T-helper 22 cell (primary cell): ENCODE measurements around the gene TEX264.
"Not testable (repeated sequence)": the region's sequence is repeated elsewhere in the genome, so short reads cannot be mapped to it uniquely, and the experiment has no call there.

Experiments
- DNase-seq: peaks from one replicate; pipeline ENCODE4 v3.0.0-alpha.2; 2020; ENCODE audit warnings: low read depth

The TEX264 gene

GRCh38 chr3:51716805-51717204, 45.8 kb downstream of the TEX264 start:
- no peak for DNase-seq

GRCh38 chr3:51717446-51717845, 46.4 kb downstream of the TEX264 start:
- DNase-seq, result no peak

- no peak for DNase-seq
Observed at GRCh38 chr3:51717947-51718346, 46.9 kb downstream of the TEX264 start.

GRCh38 chr3:51718547-51719409, 47.7 kb downstream of the TEX264 start:
- no peak for DNase-seq

- no peak for DNase-seq
Observed at GRCh38 chr3:51719410-51720025, 48.5 kb downstream of the TEX264 start.

- DNase-seq, result no peak
Observed at GRCh38 chr3:51720292-51721061, 49.4 kb downstream of the TEX264 start.

GRCh38 chr3:51721062-51721745, 50.2 kb downstream of the TEX264 start:
- DNase-seq, result no peak

- no peak for DNase-seq
Observed at GRCh38 chr3:51722362-51722761, 51.3 kb downstream of the TEX264 start.

- no peak for DNase-seq
Observed at GRCh38 chr3:51727500-51727899, 56.4 kb downstream of the TEX264 start.

GRCh38 chr3:51729042-51729633, 58.1 kb downstream of the TEX264 start:
- no peak for DNase-seq

GRCh38 chr3:51733859-51734571, 63.0 kb downstream of the TEX264 start:
- DNase-seq, result no peak

GRCh38 chr3:51734572-51734907, 63.5 kb downstream of the TEX264 start:
- no peak for DNase-seq

GRCh38 chr3:51735039-51735438, 64.0 kb downstream of the TEX264 start:
- DNase-seq, result no peak

- no peak for DNase-seq
Observed at GRCh38 chr3:51735950-51736349, 64.9 kb downstream of the TEX264 start.

- DNase-seq, result no peak
Observed at GRCh38 chr3:51739110-51739509, 68.1 kb downstream of the TEX264 start.

GRCh38 chr3:51742320-51742719, 71.3 kb downstream of the TEX264 start:
- not testable (repeated sequence) for DNase-seq

- not testable (repeated sequence) for DNase-seq
Observed at GRCh38 chr3:51742978-51743377, 71.9 kb downstream of the TEX264 start.

- DNase-seq, result no peak
Observed at GRCh38 chr3:51747840-51748239, 76.8 kb downstream of the TEX264 start.

- no peak for DNase-seq
Observed at GRCh38 chr3:51748327-51748726, 77.3 kb downstream of the TEX264 start.

GRCh38 chr3:51750878-51751277, 79.8 kb downstream of the TEX264 start:
- no peak for DNase-seq

GRCh38 chr3:51751287-51751686, 80.2 kb downstream of the TEX264 start:
- DNase-seq, result no peak
